Heart left ventricle (tissue), 13 donors: ENCODE data around the gene SNX30.

ENCODE experiments used
- CTCF ChIP-seq, 12 donors: fragments of 200-600 bp; sonication (generic) in 4 of 12; IDR thresholded peaks; one replicate each; pipeline versions ENCODE4 v1.5.0 to v1.8.0; 2018 to 2022; ENCODE audit warnings: antibody characterized with exemption in 12 of 12, mild to moderate bottlenecking in 5 of 12
- POLR2A ChIP-seq, 2 donors: fragments of 450-650 bp; IDR thresholded peaks; one replicate each; pipeline ENCODE4 v1.6.1; 2017; ENCODE audit warnings: antibody characterized with exemption in 2 of 2, mild to moderate bottlenecking in 2 of 2, moderate library complexity in 2 of 2
- donor health status: ischemic (EF 13 %, LVEDD 7.1; RV severe dilation, severe dysfunction).
- donor health status: DM: no; HTN: yes; CAD: no.
- donor health status: DM: no; HTN: no; CAD: no.
- donor health status: ischemic (EF 25% LVEDD 6.9; RV normal size, moderate dysfunction).
- donor health status: ischemic (EF 25% LVEDD 5.7; RV mildly dilated, moderate dysfunction).
- donor health status: ischemic (EF 35%, LVEDD 5.7; RV mildly dilated, moderate dysfunction).
- donor health status: nonischemic (EF 11% LVEDD 7.7; RV severe dilation, severe dysfunction).
- donor health status: DM: yes; HTN: yes; CAD: no.
- donor health status: PGD.
- donor health status: ischemic (EF 29% LVEDD 5.4; RV normal size, mild dysfunction).
- donor health status: nonischemic (EF 23%, LVEDD 6.1; RV moderate dilation, normal function).

- TF ChIP-seq CTCF (IDR thresholded peaks at IDR 0.05) (no peak), POLR2A (IDR thresholded peaks at IDR 0.05) (no peak)
These were observed 113.2 kb downstream of the SNX30 start for GRCh38 chr9:112863746-112864145.
